Heart left ventricle (tissue), 16 donors: ENCODE results near the gene CLTC. TPM values are rescaled to one million over a fixed set of nuclear protein-coding genes. Genes with fewer than 3 reads are reported as not detected.
A peak's percentile ranks its signal among the peaks of the same experiment; 100 is the strongest.

Experiments
- ATAC-seq, 4 donors: fragments of 200-7000 bp; cut with Tn5 transposase; one replicate each; pipeline ENCODE4 v1.9.1; 2020 to 2022; ENCODE audit warnings: moderate library complexity in 4 of 4, mild to moderate bottlenecking in 3 of 4, moderate number of reproducible peaks in 1 of 4
- DNase-seq, 5 donors: peaks; one replicate each; pipeline ENCODE4 v3.0.0-alpha.2; 2020
- H3K27ac ChIP-seq, 12 donors: fragments of 200-600 bp; sonication (generic) in 4 of 12; one replicate each; pipeline versions ENCODE4 v1.5.0 to v1.8.0; 2016 to 2022; ENCODE audit warnings: mild to moderate bottlenecking in 2 of 12
- H3K27me3 ChIP-seq, 9 donors: fragments of 200-600 bp; sonication (generic) in 2 of 9; one replicate each; pipeline versions ENCODE4 v1.5.1 to v1.8.0; 2016 to 2022; ENCODE audit warnings: mild to moderate bottlenecking in 3 of 9
- H3K36me3 ChIP-seq, 9 donors: fragments of 200-600 bp; sonication (generic) in 2 of 9; one replicate each; pipeline versions ENCODE4 v1.5.0 to v1.8.0; 2018 to 2022; ENCODE audit warnings: mild to moderate bottlenecking in 2 of 9
- H3K4me1 ChIP-seq, 12 donors: fragments of 200-600 bp; sonication (generic) in 4 of 12; one replicate each; pipeline versions ENCODE4 v1.5.0 to v1.8.0; 2016 to 2022; ENCODE audit warnings: mild to moderate bottlenecking in 3 of 12
- H3K4me3 ChIP-seq, 12 donors: fragments of 200-600 bp; sonication (generic) in 4 of 12; one replicate each; pipeline versions ENCODE4 v1.5.0 to v1.8.0; 2017 to 2022; ENCODE audit warnings: mild to moderate bottlenecking in 9 of 12, moderate library complexity in 4 of 12
- H3K9me3 ChIP-seq, 12 donors: fragments of 200-600 bp; sonication (generic) in 4 of 12; one replicate each; pipeline versions ENCODE4 v1.5.0 to v1.8.0; 2016 to 2022; ENCODE audit warnings: mild to moderate bottlenecking in 1 of 12
- POLR2A ChIP-seq, 2 donors: fragments of 450-650 bp; IDR thresholded peaks; one replicate each; pipeline ENCODE4 v1.6.1; 2017; ENCODE audit warnings: antibody characterized with exemption in 2 of 2, mild to moderate bottlenecking in 2 of 2, moderate library complexity in 2 of 2
- WGBS, 4 donors: extraction: QIAGEN DNeasy Blood & Tissue Kit in 2 of 4; methylation state at CpG; one replicate each; pipeline versions ENCODE4 v1.1.5 to v1.1.7; 2013 to 2018; 5-methylcytosine and 5-hydroxymethylcytosine counted together
- intact Hi-C, 10 donors: fragments of 100-400 bp; cut with DNase I; formaldehyde crosslinking; loops; one replicate each; pipeline versions ENCODE4 v1.11.1 to v1.14.2; 2022
- polyA plus RNA-seq, 2 donors: library from polyadenylated mRNA; stranded (reverse); fragments of 200-250 nt; gene quantifications; one replicate each; pipeline ENCODE4 v1.2.3, GENCODE V29; 2013
- total RNA-seq, 9 donors: library from RNA; depleted of rRNA in 2 of 9; stranded (reverse); fragments of >200 nt in 2 of 9; fragmentation: NEBNext Ultra II Directional in 3 of 9; extraction: Animal tissue kit (Norgen Biotek cat#: 25700) in 3 of 9; gene quantifications; one replicate each; pipeline versions ENCODE4 v1.1.0 to v1.2.4, GENCODE V29; 2016 to 2023
- TF ChIP-seq, protein P1 (sequence below), 12 donors: fragments of 200-600 bp; sonication (generic) in 4 of 12; IDR thresholded peaks; one replicate each; pipeline versions ENCODE4 v1.5.0 to v1.8.0; 2018 to 2022; ENCODE audit warnings: antibody characterized with exemption in 12 of 12, mild to moderate bottlenecking in 5 of 12
- donor health status: ischemic (EF 13 %, LVEDD 7.1; RV severe dilation, severe dysfunction).
- donor health status: healthy with polysubstance abuse.
- donor health status: DM: no; HTN: yes; CAD: no.
- donor health status: DM: no; HTN: no; CAD: no.
- donor health status: ischemic (EF 25% LVEDD 6.9; RV normal size, moderate dysfunction).
- donor health status: ischemic (EF 25% LVEDD 5.7; RV mildly dilated, moderate dysfunction).
- donor health status: healthy.
- donor health status: DM: yes; HTN: yes; CAD: no.
- donor health status: ischemic (EF 35%, LVEDD 5.7; RV mildly dilated, moderate dysfunction).
- donor health status: nonischemic (EF 11% LVEDD 7.7; RV severe dilation, severe dysfunction).
- donor health status: DM: yes; HTN: yes; CAD: no.
- donor health status: PGD.
- donor health status: ischemic (EF 29% LVEDD 5.4; RV normal size, mild dysfunction).
- donor health status: nonischemic (EF 23%, LVEDD 6.1; RV moderate dilation, normal function).

Gene CLTC
- total and polyA plus RNA-seq, 11 donors, result 49.8 to 242 (median 178) TPM

DNA sequence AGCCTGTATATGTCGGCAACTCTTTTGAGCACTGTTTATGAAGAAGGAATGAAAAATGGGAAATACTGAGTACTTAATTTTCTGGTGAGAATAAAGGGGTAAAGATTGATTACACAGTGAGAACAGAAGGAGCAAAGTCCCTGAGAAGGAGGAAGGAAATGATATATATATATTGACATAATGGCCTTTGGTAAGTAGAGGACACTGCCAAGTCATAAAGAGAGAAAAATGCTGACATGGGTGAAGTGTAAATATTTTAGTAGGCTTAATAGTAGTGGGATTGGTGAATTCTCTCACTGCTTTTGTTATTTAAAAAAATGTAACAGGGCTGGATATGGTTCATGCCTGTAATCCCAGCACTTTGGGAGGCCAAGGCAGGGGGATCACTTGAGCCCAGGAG lies 103.9 kb downstream of the CLTC start:
- ATAC-seq (no peak), DNase-seq (no peak)
- Histone ChIP-seq H3K4me3 (no peak overlapping the region), H3K27ac (peak overlapping the region in 1 of 12 donors; percentile 61), H3K36me3 (no peaks in the 10 kb centered on the region), H3K9me3 (no peaks in the 10 kb centered on the region), H3K27me3 (no peaks in the 10 kb centered on the region), H3K4me1 (peaks cover 0 to 70% (median 4%) of the 10 kb centered on the region in 12 donors)
- intact Hi-C loops, result no loop called here
- TF ChIP-seq POLR2A (IDR thresholded peaks at IDR 0.05), result no peak
- TF ChIP-seq, protein P1, sequence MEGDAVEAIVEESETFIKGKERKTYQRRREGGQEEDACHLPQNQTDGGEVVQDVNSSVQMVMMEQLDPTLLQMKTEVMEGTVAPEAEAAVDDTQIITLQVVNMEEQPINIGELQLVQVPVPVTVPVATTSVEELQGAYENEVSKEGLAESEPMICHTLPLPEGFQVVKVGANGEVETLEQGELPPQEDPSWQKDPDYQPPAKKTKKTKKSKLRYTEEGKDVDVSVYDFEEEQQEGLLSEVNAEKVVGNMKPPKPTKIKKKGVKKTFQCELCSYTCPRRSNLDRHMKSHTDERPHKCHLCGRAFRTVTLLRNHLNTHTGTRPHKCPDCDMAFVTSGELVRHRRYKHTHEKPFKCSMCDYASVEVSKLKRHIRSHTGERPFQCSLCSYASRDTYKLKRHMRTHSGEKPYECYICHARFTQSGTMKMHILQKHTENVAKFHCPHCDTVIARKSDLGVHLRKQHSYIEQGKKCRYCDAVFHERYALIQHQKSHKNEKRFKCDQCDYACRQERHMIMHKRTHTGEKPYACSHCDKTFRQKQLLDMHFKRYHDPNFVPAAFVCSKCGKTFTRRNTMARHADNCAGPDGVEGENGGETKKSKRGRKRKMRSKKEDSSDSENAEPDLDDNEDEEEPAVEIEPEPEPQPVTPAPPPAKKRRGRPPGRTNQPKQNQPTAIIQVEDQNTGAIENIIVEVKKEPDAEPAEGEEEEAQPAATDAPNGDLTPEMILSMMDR (IDR thresholded peaks at IDR 0.05), result no peak
- WGBS, 4 donors, result 85 to 94% (median 90%) methylated on average over 1 of the region's 1 CpG

DNA sequence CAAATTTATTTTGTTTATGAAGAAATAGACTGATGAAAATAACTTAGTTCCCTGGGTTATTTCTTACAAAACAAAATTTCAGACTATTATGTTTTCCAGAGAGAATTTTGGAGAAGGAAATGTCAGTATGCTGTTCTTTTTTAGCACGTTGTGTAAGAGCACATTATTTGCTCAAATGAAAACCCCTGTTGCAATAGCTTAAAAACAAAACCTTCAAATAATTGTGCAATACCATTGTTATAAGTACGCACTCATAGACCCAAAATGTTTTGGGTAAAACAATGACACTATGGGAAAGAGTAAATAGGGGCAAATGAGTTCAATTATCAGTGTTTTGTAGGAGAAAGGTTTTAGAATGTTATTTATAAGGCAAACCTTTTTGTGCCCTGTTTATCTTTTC lies 106.0 kb downstream of the CLTC start:
- TF ChIP-seq, protein P1 (IDR thresholded peaks at IDR 0.05), result no peak
- no peak for TF ChIP-seq POLR2A (IDR thresholded peaks at IDR 0.05)
- H3K27ac ChIP-seq, result peak overlapping the region in 7 of 12 donors; percentile 2 to 83 (median 16)
- H3K27me3 ChIP-seq, result no peaks in the 10 kb centered on the region
- peaks cover 0 to 8% (median 0%) of the 10 kb centered on the region in 9 donors for H3K36me3 ChIP-seq
- no peaks in the 10 kb centered on the region for H3K9me3 ChIP-seq
- no peak overlapping the region for H3K4me3 ChIP-seq
- ATAC-seq (peak in 2 of 4 donors; percentile 42 to 54), DNase-seq (no peak)
- intact Hi-C loops, result no loop called here
- 59 to 69% (median 62%) methylated on average over 2 of the region's 2 CpGs for WGBS, 4 donors
- peaks cover 0 to 85% (median 0%) of the 10 kb centered on the region in 12 donors for H3K4me1 ChIP-seq

DNA sequence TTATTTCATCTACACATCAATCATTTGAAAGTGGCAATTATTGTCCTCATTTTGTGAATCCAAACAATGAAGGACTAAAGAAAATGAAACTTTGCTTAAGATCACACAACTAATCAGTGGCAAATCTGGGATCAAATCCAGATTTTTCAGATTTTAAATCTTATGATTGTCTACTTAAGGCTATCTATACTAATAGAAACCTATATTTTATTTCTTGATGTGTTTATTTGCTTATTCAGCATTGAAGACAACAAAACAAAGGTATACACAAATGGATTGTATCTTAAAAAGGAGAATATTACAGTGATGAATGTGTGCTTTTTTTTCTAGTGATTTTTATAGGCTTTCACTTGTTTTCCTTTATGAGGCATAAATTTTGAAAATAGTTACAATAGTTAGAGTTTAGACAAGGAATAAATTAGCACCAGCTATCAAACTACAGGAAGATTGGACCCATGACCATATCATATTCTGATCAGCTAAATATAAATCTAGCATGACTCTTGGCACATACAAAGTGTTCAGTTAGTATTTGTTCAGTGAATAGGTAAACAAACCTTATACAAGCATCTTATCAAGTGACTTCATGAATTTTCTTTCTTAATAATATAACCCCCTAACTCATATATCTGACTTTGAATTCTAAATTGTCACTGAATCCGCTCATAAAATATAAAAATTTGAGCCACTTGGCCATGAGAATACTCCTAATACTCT lies 108.3 kb downstream of the CLTC start:
- WGBS, 4 donors, result 97 to 100% (median 98%) methylated on average over 1 of the region's 1 CpG
- H3K4me1 ChIP-seq, result peaks cover 0 to 71% (median 0%) of the 10 kb centered on the region in 12 donors
- TF ChIP-seq, protein P1 (IDR thresholded peaks at IDR 0.05), result no peak
- no peak for TF ChIP-seq POLR2A (IDR thresholded peaks at IDR 0.05)
- H3K27me3 ChIP-seq, result no peaks in the 10 kb centered on the region
- no peak overlapping the region for H3K27ac ChIP-seq
- intact Hi-C loops, result no loop called here
- H3K4me3 ChIP-seq, result no peak overlapping the region
- ATAC-seq, result no peak
- peaks cover 0 to 12% (median 3%) of the 10 kb centered on the region in 9 donors for H3K36me3 ChIP-seq
- H3K9me3 ChIP-seq, result no peaks in the 10 kb centered on the region
- no peak for DNase-seq

DNA sequence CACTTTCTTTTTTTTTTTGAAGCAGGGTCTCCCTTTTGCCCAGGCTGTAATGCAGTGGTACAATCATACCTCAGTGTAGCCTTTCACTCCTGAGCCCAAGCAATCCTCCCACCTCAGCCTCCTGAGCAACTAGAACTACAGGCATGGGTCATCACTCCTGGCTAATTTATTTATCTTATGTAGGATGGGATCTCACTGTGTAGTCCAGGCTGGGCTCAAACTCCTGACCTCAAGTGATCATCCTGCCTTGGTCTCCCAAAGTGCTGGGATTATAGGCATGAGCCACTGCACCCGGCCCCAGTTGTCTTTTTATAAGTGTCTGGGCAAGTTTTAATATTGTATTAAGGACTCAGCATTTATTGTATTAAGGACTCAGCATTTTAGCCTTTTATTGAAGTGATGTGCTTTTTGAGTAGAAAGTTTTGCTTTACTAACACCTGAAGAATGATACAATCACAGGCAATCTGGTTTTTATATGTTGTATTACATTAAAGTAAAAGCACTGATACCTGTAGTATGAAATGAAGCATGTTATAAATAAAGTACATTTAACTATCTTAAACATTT lies 110.7 kb downstream of the CLTC start:
- peaks cover 0 to 27% (median 13%) of the 10 kb centered on the region in 9 donors for H3K36me3 ChIP-seq
- peak overlapping the region in 1 of 12 donors; percentile 37 for H3K4me3 ChIP-seq
- 89 to 96% (median 93%) methylated on average over 1 of the region's 1 CpG for WGBS, 4 donors
- H3K27me3 ChIP-seq, result no peaks in the 10 kb centered on the region
- no peak for TF ChIP-seq POLR2A (IDR thresholded peaks at IDR 0.05)
- TF ChIP-seq, protein P1 (IDR thresholded peaks at IDR 0.05), result no peak
- peak overlapping the region in 1 of 12 donors; percentile 84 for H3K27ac ChIP-seq
- ATAC-seq (no peak), DNase-seq (no peak)
- intact Hi-C loops, result loop anchor here in 1 of 10 donors (10.0 kb wide), 1 partner anchor 314 kb away; no protein-coding TSS in a partner anchor
- no peaks in the 10 kb centered on the region for H3K9me3 ChIP-seq
- peaks cover 0 to 49% (median under 1%) of the 10 kb centered on the region in 12 donors for H3K4me1 ChIP-seq
